Hair follicular keratinocyte (primary cell): ENCODE results near the gene KCNIP3. TPM values are rescaled to one million over a fixed set of nuclear protein-coding genes. Genes with fewer than 3 reads are reported as not detected.

Experiments
- total RNA-seq: library from RNA; depleted of rRNA; stranded (reverse); fragments of >200 nt; gene quantifications from 2 replicates; pipeline ENCODE4 v1.2.3, GENCODE V29; 2015

The KCNIP3 gene
- total RNA-seq = 0.72 and 1.2 TPM in 2 replicates

DNA sequence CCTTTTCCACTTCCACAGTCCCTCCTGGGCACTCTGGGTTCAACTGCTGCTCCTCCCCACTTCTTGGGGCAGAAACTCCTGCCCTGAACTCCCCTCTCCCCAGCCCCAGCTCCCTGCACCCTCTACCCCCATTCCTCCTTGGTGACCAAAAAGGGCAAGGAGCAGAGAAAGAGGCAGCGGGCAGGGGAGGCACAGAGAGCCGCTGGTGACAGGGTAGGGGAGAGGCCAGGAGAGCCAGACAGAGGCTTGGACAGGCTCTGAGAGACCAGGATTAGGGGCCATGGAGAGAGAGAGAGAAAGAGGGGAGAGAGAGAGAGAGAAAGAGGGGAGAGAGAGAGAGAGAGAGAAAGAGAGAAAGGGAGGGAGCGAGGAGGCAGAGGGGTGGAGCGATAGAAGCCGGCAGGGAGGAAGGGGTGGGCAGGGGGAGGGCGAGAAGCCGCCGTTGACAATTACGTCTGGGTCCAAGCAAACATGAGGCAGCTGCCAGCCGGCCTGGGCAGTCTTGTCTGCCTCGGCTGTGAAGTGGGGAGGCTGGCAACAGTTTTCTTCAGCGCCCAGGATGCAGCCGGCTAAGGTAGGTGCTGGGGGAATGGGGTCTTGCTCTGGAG is at the start of gene KCNIP3:
Gene KCNIP3, plus strand, starts transcription at position 468 of the 608 bp plus-strand sequence. Its CDS starts 92 bp downstream, at position 560.

DNA sequence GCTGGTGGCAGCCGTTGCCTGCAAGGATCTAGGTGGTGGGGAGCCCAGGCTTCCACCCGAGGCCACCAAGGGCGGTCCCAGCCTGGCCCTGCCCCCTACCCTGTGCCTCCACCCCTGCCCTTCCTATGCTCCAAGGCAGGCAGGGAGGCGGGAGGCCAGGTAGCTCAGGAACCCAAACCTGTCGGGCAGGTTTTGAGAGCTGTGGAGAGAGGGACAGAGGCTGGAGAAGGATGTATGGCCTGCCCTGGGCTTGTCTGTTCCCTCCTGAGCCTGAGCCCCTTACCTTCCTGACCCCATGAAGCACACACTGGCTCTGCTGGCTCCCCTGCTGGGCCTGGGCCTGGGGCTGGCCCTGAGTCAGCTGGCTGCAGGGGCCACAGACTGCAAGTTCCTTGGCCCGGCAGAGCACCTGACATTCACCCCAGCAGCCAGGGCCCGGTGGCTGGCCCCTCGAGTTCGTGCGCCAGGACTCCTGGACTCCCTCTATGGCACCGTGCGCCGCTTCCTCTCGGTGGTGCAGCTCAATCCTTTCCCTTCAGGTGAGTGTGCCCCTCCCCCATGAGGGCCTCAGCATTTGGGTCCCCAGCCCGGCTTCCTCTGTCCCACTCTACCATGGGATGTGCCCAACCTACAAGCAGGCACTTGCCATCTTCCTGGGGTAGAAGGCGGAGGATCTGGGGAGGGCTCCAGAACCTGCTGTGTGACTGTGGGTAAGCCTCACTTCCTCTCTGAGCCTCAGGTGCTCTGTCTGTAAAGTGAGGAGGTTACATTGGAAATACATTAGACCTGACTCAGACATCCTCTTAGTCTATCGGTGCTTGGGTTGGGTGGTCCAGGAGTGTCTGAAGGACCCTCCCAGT is 22.6 kb upstream of the KCNIP3 start, which contains the start of gene PROM2:
Gene PROM2, plus strand, starts transcription at position 159 of the 860 bp plus-strand sequence. Its CDS starts 137 bp downstream, at position 296.

DNA sequence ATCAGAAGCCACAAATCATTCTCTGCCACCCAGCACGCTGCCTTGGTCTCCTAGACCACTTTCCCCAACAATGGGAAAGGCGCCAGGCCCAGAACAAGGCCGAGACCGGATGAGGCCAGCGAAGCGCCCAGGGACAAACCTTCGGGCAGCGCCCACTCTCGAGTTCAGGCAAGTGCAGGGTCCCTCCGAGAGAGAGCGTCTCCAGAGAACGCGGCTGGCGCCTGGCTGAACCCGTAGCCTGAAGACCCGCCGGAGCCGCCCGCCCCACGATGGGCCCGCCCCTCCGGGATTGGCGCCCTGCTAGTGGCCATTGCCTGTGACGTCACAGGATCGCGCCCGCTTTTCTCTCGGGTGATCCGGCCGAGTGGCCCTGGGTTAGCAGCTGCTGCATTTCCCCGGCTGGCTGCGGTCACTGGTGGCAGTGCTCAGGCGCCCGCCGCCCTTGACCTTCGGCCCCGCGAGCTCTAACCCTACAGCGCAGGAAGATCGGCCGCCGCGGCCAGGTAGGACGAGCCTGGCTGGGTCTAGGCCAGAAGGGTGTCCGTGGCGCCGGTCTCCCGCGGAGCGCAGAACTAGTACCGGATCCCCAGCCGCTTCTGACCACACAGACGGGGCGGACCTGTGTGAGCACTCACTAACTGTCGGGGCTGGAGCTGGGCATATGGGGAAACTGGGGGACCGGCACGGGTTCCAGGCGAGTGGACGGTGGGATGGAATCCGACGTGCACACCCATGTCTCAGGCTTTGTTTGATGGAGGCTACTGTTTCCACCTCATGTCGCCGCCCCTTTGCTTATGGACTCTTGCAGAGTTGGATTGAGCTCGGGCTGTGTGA is 105.4 kb downstream of the KCNIP3 start, which contains the start of gene FAHD2A:
Gene FAHD2A, plus strand, starts transcription at position 339 of the 834 bp plus-strand sequence. CDS start 2,851 bp downstream, outside the sequence.

Other genes starting within 250 kb of the KCNIP3 start
- 52.6 and 58.1 TPM in 2 replicates for gene MRPS5, start 175.5 kb upstream of the KCNIP3 start, total RNA-seq
- 4.8 and 6.2 TPM in 2 replicates for gene ZNF514, start 137.5 kb upstream of the KCNIP3 start, total RNA-seq
- gene ZNF2, start 131.5 kb upstream of the KCNIP3 start, total RNA-seq = 3.2 and 3.6 TPM in 2 replicates
- 2.7 and 3.1 TPM in 2 replicates for gene ZNF892, start 89.8 kb upstream of the KCNIP3 start, total RNA-seq
- 5.9 and 7.9 TPM in 2 replicates for gene PROM2, start 22.9 kb upstream of the KCNIP3 start, total RNA-seq
- 36.3 and 46.0 TPM in 2 replicates for gene FAHD2A, start 105.4 kb downstream of the KCNIP3 start, total RNA-seq
- not detected in 2 replicates for gene TRIM43B, start 187.4 kb downstream of the KCNIP3 start, total RNA-seq